ENCODE measurements around the gene IFT22. TPM values are rescaled to one million over a fixed set of nuclear protein-coding genes. Genes with fewer than 3 reads are reported as not detected.
"Not testable (repeated sequence)": the region's sequence is repeated elsewhere in the genome, so short reads cannot be mapped to it uniquely, and the experiment has no call there.

Gene IFT22
- total RNA-seq, 6 experiments from 2014 or later, result 5.4 to 8.1 (median 6.2) TPM

DNA sequence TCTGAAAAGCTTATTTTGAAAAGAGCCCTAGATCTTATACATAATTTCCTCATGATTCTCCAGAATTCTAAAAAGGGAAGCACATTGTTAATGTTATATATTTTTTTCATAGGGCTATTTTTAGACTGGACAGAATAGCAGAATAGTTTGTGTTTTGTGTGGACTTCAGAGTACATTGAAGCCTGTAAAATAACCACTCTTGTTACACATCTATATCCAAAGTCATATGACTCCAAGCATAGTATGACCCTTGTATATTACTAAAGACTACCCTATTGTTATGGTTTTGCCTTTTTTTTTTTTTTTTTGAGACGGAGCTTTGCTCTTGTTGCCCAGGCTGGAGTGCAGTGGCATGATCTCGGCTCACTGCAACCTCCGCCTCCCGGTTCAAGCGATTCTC is 50.6 kb downstream of the IFT22 start:
- no peak for DNase-seq
- H3K36me3 ChIP-seq, result no peaks in the 10 kb centered on the region
- H3K4me1 ChIP-seq, result no peaks in the 10 kb centered on the region
- no peak overlapping the region for H3K4me3 ChIP-seq
- ATAC-seq, result no peak
- H3K27me3 ChIP-seq, result no peaks in the 10 kb centered on the region
- intact Hi-C loops (cut with DNase I), result no loop called here
- TF ChIP-seq POLR2A (IDR thresholded peaks at IDR 0.05), result no peak
- TF ChIP-seq, protein P1, sequence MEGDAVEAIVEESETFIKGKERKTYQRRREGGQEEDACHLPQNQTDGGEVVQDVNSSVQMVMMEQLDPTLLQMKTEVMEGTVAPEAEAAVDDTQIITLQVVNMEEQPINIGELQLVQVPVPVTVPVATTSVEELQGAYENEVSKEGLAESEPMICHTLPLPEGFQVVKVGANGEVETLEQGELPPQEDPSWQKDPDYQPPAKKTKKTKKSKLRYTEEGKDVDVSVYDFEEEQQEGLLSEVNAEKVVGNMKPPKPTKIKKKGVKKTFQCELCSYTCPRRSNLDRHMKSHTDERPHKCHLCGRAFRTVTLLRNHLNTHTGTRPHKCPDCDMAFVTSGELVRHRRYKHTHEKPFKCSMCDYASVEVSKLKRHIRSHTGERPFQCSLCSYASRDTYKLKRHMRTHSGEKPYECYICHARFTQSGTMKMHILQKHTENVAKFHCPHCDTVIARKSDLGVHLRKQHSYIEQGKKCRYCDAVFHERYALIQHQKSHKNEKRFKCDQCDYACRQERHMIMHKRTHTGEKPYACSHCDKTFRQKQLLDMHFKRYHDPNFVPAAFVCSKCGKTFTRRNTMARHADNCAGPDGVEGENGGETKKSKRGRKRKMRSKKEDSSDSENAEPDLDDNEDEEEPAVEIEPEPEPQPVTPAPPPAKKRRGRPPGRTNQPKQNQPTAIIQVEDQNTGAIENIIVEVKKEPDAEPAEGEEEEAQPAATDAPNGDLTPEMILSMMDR (IDR thresholded peaks at IDR 0.05), result no peak
- H3K9me3 ChIP-seq, result no peaks in the 10 kb centered on the region
- WGBS (ENCODE audit: insufficient coverage, low coverage, low lambda C conversion rate, missing lambda C conversion rate), result 83% methylated on average over 5 of the region's 5 CpGs
- H3K27ac ChIP-seq, result no peak overlapping the region

DNA sequence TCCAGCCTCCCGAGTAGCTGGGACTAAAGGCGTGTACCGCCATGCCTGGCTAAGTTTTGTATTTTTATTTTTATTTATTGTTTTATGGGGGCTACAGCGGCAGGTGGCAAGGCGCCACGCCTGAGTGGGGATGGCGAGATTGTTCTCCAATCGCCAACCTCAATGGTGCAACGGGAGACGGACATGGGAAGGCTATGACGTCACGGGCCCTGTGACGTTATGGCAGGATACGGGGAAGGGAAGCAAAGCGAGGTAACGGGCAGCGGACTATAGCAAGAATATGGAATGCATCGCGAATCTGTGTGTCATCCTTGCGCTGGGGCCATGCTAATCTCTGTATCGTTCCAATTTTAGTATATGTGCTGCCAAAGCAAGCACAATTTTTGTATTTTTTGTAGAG is 51.9 kb downstream of the IFT22 start:
- Histone ChIP-seq H3K27ac (no peak overlapping the region), H3K4me1 (no peaks in the 10 kb centered on the region), H3K36me3 (no peaks in the 10 kb centered on the region), H3K9me3 (no peaks in the 10 kb centered on the region), H3K4me3 (no peak overlapping the region), H3K27me3 (no peaks in the 10 kb centered on the region)
- WGBS (ENCODE audit: insufficient coverage, low coverage, low lambda C conversion rate, missing lambda C conversion rate), result 81% methylated on average over 21 of the region's 21 CpGs
- intact Hi-C loops (cut with DNase I), result no loop called here
- no peak for TF ChIP-seq POLR2A (IDR thresholded peaks at IDR 0.05)
- DNase-seq (no peak), ATAC-seq (no peak)

DNA sequence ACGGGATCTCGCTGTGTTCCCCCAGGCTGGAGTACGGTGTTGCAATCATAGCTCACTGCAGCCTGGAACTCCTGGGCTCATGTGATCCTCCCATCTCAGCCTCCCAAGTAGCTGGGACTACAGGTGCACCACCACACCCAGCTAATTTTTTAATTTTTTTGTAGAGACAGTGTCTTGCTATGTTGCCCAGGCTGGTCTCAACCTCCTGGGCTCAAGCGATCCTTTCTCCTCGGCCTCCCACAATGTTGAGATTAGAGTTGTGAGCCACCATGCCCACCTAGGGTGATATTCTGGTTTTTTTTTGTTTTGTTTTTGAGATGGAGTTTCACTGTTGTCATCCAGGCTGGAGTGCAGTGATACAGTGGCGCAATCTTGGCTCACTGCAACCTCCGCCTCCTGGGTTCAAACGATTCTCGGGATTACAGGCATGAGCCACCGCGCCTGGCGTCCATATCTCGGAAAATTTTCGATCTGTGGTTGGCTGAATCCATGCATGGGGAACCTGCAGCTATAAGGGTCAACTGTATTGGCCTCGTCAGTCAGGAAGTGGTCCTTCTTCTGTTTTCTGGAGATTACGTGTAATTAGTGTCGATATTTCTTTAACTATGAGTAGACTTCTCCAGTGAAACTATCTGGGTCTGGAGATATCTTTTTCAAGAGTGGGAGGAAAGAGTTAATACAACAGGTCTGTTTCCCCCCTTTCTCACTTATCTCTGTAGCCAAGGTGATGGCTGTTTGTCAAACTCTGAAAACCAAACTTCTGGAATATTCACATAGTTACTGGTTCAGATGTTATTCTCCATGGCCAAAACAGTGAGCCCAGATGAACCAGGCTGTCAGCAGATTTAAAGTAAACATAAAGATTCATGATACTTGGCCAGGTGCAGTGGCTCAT is 55.7 kb downstream of the IFT22 start:
- Histone ChIP-seq H3K27me3 (no peaks in the 10 kb centered on the region), H3K4me3 (no peak overlapping the region), H3K9me3 (no peaks in the 10 kb centered on the region), H3K4me1 (no peaks in the 10 kb centered on the region), H3K36me3 (no peaks in the 10 kb centered on the region), H3K27ac (no peak overlapping the region)
- no peak for TF ChIP-seq POLR2A (IDR thresholded peaks at IDR 0.05)
- TF ChIP-seq, protein P1 (IDR thresholded peaks at IDR 0.05), result no peak
- ATAC-seq (peak in 1 of 4 donors; percentile 48), DNase-seq (no peak)
- 62% methylated on average over 15 of the region's 17 CpGs for WGBS (ENCODE audit: insufficient coverage, low coverage, low lambda C conversion rate, missing lambda C conversion rate)
- intact Hi-C loops (cut with DNase I), result no loop called here

DNA sequence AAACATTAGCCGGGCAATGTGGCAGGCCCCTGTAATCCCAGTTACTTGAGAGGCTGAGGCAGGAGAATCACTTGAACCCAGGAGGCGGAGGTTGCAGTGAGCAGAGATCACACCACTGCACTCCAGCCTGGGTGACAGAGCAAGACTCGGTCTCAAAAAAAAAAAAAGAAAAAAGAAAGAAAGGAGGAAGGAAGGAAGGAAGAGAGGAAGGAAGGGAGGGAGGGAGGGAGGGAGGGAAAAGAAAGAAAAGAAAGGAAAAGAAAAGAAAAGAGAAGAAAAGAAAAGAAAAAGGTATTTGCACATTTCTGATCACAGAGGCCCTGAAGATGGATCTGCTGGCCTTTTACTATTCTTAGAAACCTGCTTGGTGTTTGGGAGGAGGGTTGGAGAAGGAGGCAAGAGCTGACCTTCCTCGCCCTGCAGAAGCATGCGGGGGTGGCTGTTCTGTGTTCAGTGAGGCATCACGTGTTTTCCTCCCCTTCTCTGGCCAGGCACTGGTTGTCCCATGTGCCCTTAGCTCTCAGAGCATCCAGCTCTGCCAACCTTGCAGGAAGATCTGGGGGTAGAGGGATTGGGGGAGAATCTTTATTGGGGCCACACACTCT is 57.4 kb downstream of the IFT22 start:
- ATAC-seq, result peak; percentile 36 to 90 (median 50)
- WGBS (ENCODE audit: insufficient coverage, low coverage, low lambda C conversion rate, missing lambda C conversion rate), result 24% methylated on average over 5 of the region's 6 CpGs
- intact Hi-C loops (cut with DNase I); DNase-seq; H3K36me3 ChIP-seq; H3K9me3 ChIP-seq; H3K4me3 ChIP-seq; H3K4me1 ChIP-seq; H3K27me3 ChIP-seq; H3K27ac ChIP-seq: not testable (repeated sequence)

Small RNA genes lying within 50 kb of the gene (small RNA-seq; reads per million reads assigned to genes)
- gene RNU6-1104P, result 0 to 0.10 reads per million in 2 experiments

Other genes starting within 250 kb of the IFT22 start
- gene TRIM56, start 236.3 kb downstream of the IFT22 start, total RNA-seq, result 10 to 100 TPM in 5 of 6 experiments, 1 to 10 TPM in 1; 9.2 to 19.7 (median 17.6) TPM
- gene SERPINE1, start 194.7 kb downstream of the IFT22 start, total RNA-seq, result 100 to 1,000 TPM in 3 of 6 experiments, 10 to 100 TPM in 2, 1 to 10 TPM in 1; 5.4 to 497 (median 98.6) TPM
- gene AP1S1, start 167.3 kb downstream of the IFT22 start, total RNA-seq, result 10 to 100 TPM; 24.0 to 56.5 (median 26.4) TPM
- gene VGF, start 156.2 kb downstream of the IFT22 start, total RNA-seq, result not detected
- not detected for gene NAT16, start 141.5 kb downstream of the IFT22 start, total RNA-seq
- 10 to 100 TPM in 5 of 6 experiments, 1 to 10 TPM in 1; 8.4 to 28.6 (median 15.7) TPM for gene MOGAT3, start 120.8 kb downstream of the IFT22 start, total RNA-seq
- 10 to 100 TPM; 41.7 to 57.5 (median 54.3) TPM for gene PLOD3, start 104.2 kb downstream of the IFT22 start, total RNA-seq
- gene ZNHIT1, start 103.6 kb downstream of the IFT22 start, total RNA-seq, result 100 to 1,000 TPM in 4 of 6 experiments, 10 to 100 TPM in 2; 68.3 to 159 (median 111) TPM
- 10 to 100 TPM in 2 of 6 experiments, 1 to 10 TPM in 4; 5.9 to 10.8 (median 9.2) TPM for gene CLDN15, start 84.0 kb downstream of the IFT22 start, total RNA-seq
- gene FIS1, start 76.7 kb downstream of the IFT22 start, total RNA-seq, result 100 to 1,000 TPM; 105 to 228 (median 134) TPM
- gene COL26A1, start 41.1 kb upstream of the IFT22 start, total RNA-seq, result 1 to 10 TPM; 1.4 to 5.4 (median 3.0) TPM

All from right lobe of liver (tissue), 6 donors.